LNCAP (cell line): ENCODE results near the gene MS4A7.

Source experiments
- TF ChIP-seq, protein P1 (sequence below): fragments of 450-650 bp; IDR thresholded peaks from 2 replicates; pipeline ENCODE4 v1.5.1; 2017; ENCODE audit warnings: mild to moderate bottlenecking

The MS4A7 gene

GRCh38 chr11:60363542-60364470 lies 14.5 kb upstream of the MS4A7 start:
- TF ChIP-seq, protein P1, sequence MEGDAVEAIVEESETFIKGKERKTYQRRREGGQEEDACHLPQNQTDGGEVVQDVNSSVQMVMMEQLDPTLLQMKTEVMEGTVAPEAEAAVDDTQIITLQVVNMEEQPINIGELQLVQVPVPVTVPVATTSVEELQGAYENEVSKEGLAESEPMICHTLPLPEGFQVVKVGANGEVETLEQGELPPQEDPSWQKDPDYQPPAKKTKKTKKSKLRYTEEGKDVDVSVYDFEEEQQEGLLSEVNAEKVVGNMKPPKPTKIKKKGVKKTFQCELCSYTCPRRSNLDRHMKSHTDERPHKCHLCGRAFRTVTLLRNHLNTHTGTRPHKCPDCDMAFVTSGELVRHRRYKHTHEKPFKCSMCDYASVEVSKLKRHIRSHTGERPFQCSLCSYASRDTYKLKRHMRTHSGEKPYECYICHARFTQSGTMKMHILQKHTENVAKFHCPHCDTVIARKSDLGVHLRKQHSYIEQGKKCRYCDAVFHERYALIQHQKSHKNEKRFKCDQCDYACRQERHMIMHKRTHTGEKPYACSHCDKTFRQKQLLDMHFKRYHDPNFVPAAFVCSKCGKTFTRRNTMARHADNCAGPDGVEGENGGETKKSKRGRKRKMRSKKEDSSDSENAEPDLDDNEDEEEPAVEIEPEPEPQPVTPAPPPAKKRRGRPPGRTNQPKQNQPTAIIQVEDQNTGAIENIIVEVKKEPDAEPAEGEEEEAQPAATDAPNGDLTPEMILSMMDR, result peak; percentile 77

- TF ChIP-seq, protein P1, result no peak
Measured at GRCh38 chr11:60367009-60367408, 11.3 kb upstream of the MS4A7 start.

DNA sequence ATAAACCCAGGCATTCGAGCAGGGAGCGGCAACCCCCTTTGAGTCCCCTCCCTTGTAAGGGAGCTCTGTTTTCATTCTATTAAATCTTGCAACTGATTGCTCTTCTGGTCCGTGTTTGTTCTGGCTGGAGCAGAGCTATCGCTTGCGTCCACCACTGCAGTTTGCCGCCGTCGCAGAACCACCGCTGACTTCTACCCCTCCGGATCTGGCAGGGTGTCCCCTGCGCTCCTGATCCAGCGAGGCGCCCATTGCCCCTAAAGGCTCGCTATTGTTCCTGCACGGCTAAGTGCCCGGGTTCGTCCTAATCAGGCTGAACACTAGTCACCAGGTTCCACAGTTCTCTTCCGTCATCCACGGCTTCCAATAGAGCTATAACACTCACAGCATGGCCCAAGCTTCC lies 10.4 kb upstream of the MS4A7 start:
- TF ChIP-seq, protein P1, result no peak

DNA sequence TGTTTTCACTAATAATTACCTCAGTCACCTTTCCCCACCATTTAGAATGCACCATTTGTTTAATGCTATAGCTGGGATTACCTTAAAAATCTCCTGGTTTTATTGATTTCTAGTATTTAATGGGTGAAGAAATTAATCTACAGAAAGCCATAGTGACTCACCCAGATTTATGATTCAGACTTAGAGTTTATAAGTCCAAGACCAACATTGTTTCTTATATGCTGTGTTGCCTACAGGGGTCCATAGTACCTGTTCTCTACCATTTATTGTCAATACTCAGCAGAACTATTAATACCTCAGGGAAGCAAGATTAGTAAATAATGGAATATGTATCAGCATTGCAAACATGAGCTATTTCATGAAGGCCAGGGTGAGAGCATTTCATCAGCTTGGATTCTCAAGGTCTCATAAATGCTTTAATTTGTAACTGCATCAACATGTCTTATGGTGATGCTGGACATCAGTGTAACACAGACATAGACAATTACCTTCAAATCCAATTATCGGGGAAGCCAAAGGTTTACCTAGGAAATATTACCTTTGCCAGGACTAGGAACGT lies 8.0 kb upstream of the MS4A7 start:
- TF ChIP-seq, protein P1, result no peak

DNA sequence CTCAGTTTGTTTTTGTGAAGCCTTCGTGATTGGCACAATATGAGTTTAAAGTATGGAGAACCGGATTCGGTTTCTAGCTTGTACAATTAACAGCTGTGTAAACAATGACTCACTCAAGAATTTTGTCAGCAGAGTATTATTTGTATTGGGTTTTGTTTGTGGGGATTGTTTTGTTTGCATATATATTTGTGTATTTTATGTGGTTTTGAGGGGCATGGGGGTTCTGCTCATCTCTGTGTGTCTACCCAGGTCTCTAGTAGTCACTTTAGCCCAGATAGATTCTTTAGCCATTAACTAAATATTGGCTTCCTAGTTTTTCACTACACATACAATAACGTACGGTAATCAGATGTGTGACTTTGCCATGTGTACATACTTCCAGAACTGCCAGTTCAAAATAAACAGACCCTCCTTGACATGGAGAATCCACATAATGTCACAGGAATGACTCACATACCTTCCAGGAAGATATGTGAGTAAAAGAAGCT lies 7.5 kb upstream of the MS4A7 start:
- TF ChIP-seq, protein P1, result no peak

DNA sequence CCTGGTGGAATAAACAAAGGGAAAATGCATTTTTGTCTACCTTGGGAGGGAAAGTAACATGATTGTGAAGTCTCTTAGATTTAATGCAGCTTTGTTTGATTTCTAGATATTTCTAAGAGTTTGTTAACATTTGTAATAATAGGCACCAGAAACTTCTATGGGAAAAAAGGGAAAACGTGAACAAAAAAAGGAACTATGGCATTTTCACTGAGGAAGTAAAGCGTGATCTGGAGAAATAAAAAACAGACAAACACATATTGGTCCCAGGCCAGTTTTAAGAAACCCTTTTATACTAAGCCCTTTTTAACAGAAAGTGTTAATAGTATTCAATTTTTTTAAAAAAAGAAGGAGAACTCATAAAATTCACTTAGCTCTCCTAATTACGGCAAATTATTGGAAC lies 6.9 kb upstream of the MS4A7 start:
- TF ChIP-seq, protein P1, result no peak

- TF ChIP-seq, protein P1, result no peak
Measured at GRCh38 chr11:60371854-60372253, 6.5 kb upstream of the MS4A7 start.
